A549 (cell line): ENCODE results near the gene PDCD4.

Experiments
- CTCF ChIP-seq: fragments of >200 bp; sonication (Bioruptor Twin); formaldehyde crosslinking; IDR thresholded peaks from 3 replicates; pipeline ENCODE4 v1.5.1; 2016
- ESRRA ChIP-seq: fragments of 150-350 bp; IDR thresholded peaks from 2 replicates; pipeline ENCODE4 v1.6.1; 2014; ENCODE audit warnings: mild to moderate bottlenecking, low read length, borderline replicate concordance
- HOXA7 ChIP-seq: fragments of 250-450 bp; sonication (Bioruptor Pico); IDR thresholded peaks from 2 replicates; pipeline ENCODE4 v1.5.0; 2020; ENCODE audit warnings: mild to moderate bottlenecking, moderate library complexity
- MAX ChIP-seq: IDR thresholded peaks from 2 replicates; pipeline ENCODE4 v1.6.1; 2012
- POLR2A ChIP-seq: IDR thresholded peaks from 2 replicates; pipeline ENCODE4 v1.6.1; 2012; ENCODE audit warnings: mild to moderate bottlenecking, low read length
- RFX5 ChIP-seq: fragments of 450-650 bp; IDR thresholded peaks from 2 replicates; pipeline ENCODE4 v1.7.1; 2014; ENCODE audit warnings: antibody characterized with exemption, mild to moderate bottlenecking, moderate library complexity
- USF2 ChIP-seq: fragments of 450-650 bp; IDR thresholded peaks from 2 replicates; pipeline ENCODE4 v1.6.1; 2014; ENCODE audit warnings: antibody characterized with exemption

- no peak for TF ChIP-seq RFX5
- TF ChIP-seq CTCF = no peak
- TF ChIP-seq POLR2A = no peak
- TF ChIP-seq ESRRA = no peak
- TF ChIP-seq MAX = no peak
- TF ChIP-seq HOXA7 = no peak
- TF ChIP-seq USF2 = no peak
Observed at GRCh38 chr10:110903280-110904278, 31.9 kb downstream of the PDCD4 start.
